CD8-positive, alpha-beta memory T cell (primary cell): Measurements from ENCODE around the gene DCDC2B. TPM values are rescaled to one million over a fixed set of nuclear protein-coding genes. Genes with fewer than 3 reads are reported as not detected.

ENCODE experiments used
- CTCF ChIA-PET: fragments of 350-600 bp; sonication (Branson Sonifier 250); formaldehyde crosslinking; loops from one replicate; lab custom pipeline; 2021; ENCODE audit warnings: antibody characterized with exemption; lab: Charles Lee
- POLR2A ChIA-PET: fragments of 350-600 bp; sonication (Branson Sonifier 250); formaldehyde crosslinking; loops from one replicate; lab custom pipeline; 2021; ENCODE audit warnings: antibody characterized with exemption; lab: Charles Lee
- DNase-seq, 5 donors: peaks; one replicate each; pipeline versions ENCODE4 v3.0.0 to v3.0.0-alpha.2; 2020 to 2022; ENCODE audit warnings: mixed read lengths in 1 of 5
- H3K27ac ChIP-seq: one replicate; pipeline ENCODE4 v1.7.0; 2013; ENCODE audit warnings: low read depth, mild to moderate bottlenecking, low read length, moderate library complexity
- H3K27me3 ChIP-seq: 2 replicates; pipeline ENCODE4 v1.7.0; 2013; ENCODE audit warnings: low read length, mild to moderate bottlenecking; ENCODE audit not compliant: insufficient read depth, poor library complexity, severe bottlenecking
- H3K36me3 ChIP-seq: 2 replicates; pipeline ENCODE4 v1.7.0; 2013; ENCODE audit warnings: mild to moderate bottlenecking, low read length, moderate library complexity; ENCODE audit not compliant: insufficient read depth
- H3K4me1 ChIP-seq: 2 replicates; pipeline ENCODE4 v1.7.0; 2013; ENCODE audit warnings: mild to moderate bottlenecking, low read length, moderate library complexity; ENCODE audit not compliant: insufficient read depth
- H3K4me3 ChIP-seq: 2 replicates; pipeline ENCODE4 v1.7.0; 2013; ENCODE audit warnings: mild to moderate bottlenecking, low read length
- H3K9me3 ChIP-seq: 2 replicates; pipeline ENCODE4 v1.7.0; 2013; ENCODE audit warnings: mild to moderate bottlenecking, low read length
- H3K27ac Mint-ChIP-seq, 8 donors: one replicate each; pipeline ENCODE4 v1.8.0; 2020 to 2021; ENCODE audit warnings: mixed read lengths in 8 of 8, mild to moderate bottlenecking in 6 of 8, inconsistent platforms in 3 of 8, moderate library complexity in 3 of 8
- H3K27me3 Mint-ChIP-seq, 2 donors: one replicate each; pipeline ENCODE4 v1.8.0; 2020 to 2021; ENCODE audit warnings: mixed read lengths in 2 of 2, mild to moderate bottlenecking in 1 of 2, moderate library complexity in 1 of 2
- H3K36me3 Mint-ChIP-seq, 3 donors: one replicate each; pipeline ENCODE4 v1.8.0; 2020 to 2021; ENCODE audit warnings: mixed read lengths in 3 of 3, inconsistent platforms in 1 of 3, mild to moderate bottlenecking in 1 of 3
- H3K4me1 Mint-ChIP-seq, 3 donors: one replicate each; pipeline ENCODE4 v1.8.0; 2020 to 2021; ENCODE audit warnings: mixed read lengths in 3 of 3, inconsistent platforms in 1 of 3, mild to moderate bottlenecking in 1 of 3
- H3K4me3 Mint-ChIP-seq, 7 donors: one replicate each; pipeline ENCODE4 v1.8.0; 2020 to 2021; ENCODE audit warnings: mixed read lengths in 7 of 7, mild to moderate bottlenecking in 6 of 7, moderate library complexity in 4 of 7, inconsistent platforms in 2 of 7
- H3K9me3 Mint-ChIP-seq, 5 donors: one replicate each; pipeline ENCODE4 v1.8.0; 2020 to 2022; ENCODE audit warnings: mixed read lengths in 5 of 5, mild to moderate bottlenecking in 3 of 5, moderate library complexity in 2 of 5, inconsistent platforms in 1 of 5
- polyA plus RNA-seq: library from polyadenylated mRNA; unstranded; fragments of 300-500 nt; fragmentation: Illumina TruSeq; gene quantifications from one replicate; pipeline ENCODE4 v1.2.3, GENCODE V29; 2021
- total RNA-seq, 2 experiments: library from RNA; stranded (reverse); gene quantifications; one replicate each; pipeline ENCODE4 v1.2.3, GENCODE V29; 2021

The DCDC2B gene
- total and polyA plus RNA-seq, 3 experiments from 2014 or later = 0.11 to 0.13 TPM; not detected in 1

DNA sequence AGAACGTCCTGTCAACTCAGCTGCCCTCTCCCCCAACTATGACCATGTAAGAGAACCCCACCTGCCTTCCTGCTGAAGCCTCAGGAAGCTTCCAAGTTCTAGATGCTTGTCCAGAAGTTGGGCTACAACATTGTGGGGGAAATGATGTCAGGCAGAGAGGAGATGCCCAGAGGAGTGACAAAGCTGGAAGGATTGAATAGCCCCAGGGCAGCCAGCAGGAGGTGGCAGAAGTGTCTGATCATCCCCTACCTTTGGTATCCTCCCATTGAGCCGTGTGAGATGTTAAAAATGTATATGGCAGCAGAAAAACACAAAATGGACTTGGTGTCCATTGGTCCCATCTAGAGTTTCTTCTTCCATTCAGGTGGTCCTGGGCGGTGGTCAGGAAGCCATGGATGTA lies 19.9 kb downstream of the DCDC2B start:
- Mint-ChIP-seq H3K4me3 (no peak overlapping the region), H3K9me3 (no peaks in the 10 kb centered on the region), H3K4me1 (peaks cover 12 to 21% (median 20%) of the 10 kb centered on the region in 3 donors), H3K36me3 (peaks cover 5 to 66% (median 18%) of the 10 kb centered on the region in 3 donors), H3K27me3 (no peaks in the 10 kb centered on the region), H3K27ac (peak overlapping the region in 6 of 8 donors; percentile 6 to 54 (median 24))
- Histone ChIP-seq H3K4me1 (peaks cover 7% of the 10 kb centered on the region), H3K27me3 (no peaks in the 10 kb centered on the region), H3K9me3 (no peaks in the 10 kb centered on the region), H3K4me3 (no peak overlapping the region), H3K27ac (no peak overlapping the region), H3K36me3 (peaks cover 35% of the 10 kb centered on the region)
- DNase-seq = no peak
- POLR2A ChIA-PET = interaction anchor here (1.3 kb wide), 1 partner anchor 46 kb away, joined by 4 read pairs; no protein-coding TSS in a partner anchor
- CTCF ChIA-PET = interaction anchor here (1.3 to 3.7 kb wide), 3 partner anchors 12 to 20 kb away, joined by 4 to 27 read pairs (median 9); no protein-coding TSS in a partner anchor

GRCh38 chr1:32231843-32232432 lies 23.0 kb downstream of the DCDC2B start:
- Histone ChIP-seq H3K27me3 (no peaks in the 10 kb centered on the region), H3K4me3 (no peak overlapping the region), H3K4me1 (no peaks in the 10 kb centered on the region), H3K9me3 (no peaks in the 10 kb centered on the region), H3K36me3 (peaks cover 23% of the 10 kb centered on the region), H3K27ac (no peak overlapping the region)
- Mint-ChIP-seq H3K4me3 (no peak overlapping the region), H3K27me3 (no peaks in the 10 kb centered on the region), H3K36me3 (peaks cover 5 to 46% (median 14%) of the 10 kb centered on the region in 3 donors), H3K4me1 (peaks cover 4 to 13% (median 5%) of the 10 kb centered on the region in 3 donors), H3K9me3 (no peaks in the 10 kb centered on the region), H3K27ac (peak overlapping the region in 2 of 8 donors; percentile 39 to 61)
- no peak for DNase-seq
- ChIA-PET CTCF (interaction anchor here (1.2 to 2.5 kb wide), 3 partner anchors 9 to 16 kb away, joined by 3 to 8 read pairs (median 4); no protein-coding TSS in a partner anchor), POLR2A (no interaction called here)

DNA sequence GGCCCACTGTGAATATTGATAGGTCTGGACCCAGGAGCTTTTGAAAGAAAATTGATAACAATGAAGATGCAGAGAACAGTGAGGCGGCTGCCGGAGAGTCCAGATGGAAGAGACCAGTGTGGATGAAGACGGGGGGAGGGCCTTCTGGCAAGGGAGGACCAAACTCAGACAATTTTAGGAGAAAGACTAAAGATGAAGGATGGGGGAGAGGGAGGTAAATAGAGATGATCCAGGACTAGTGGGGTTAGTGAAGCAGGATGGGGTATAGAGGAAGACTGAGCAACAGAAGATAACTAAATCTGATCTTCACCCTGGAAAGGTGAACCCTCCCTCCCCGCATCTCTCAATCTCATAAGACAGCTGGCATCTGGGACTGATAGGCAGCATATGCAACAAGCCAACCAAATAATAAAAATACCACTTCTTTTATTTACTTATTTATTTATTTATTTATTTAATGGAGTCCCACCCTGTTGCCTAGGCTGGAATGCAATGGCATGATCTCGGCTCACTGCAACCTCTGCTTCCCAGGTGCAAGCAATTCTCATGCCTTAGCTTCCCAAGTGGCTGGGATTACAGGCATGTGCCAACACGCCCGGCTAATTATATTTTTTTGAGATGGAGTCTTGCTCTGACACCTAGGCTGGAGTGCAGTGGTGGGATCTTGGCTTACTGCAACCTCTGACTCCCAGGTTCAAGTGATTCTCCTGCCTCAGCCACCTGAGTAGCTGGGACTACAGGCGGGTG lies 23.8 kb downstream of the DCDC2B start:
- no peak for DNase-seq
- no peak overlapping the region for H3K27ac ChIP-seq
- Mint-ChIP-seq H3K4me3 (no peak overlapping the region), H3K36me3 (peaks cover 5 to 39% (median 10%) of the 10 kb centered on the region in 3 donors), H3K4me1 (peaks cover 1 to 12% (median 3%) of the 10 kb centered on the region in 3 donors), H3K27me3 (no peaks in the 10 kb centered on the region), H3K9me3 (no peaks in the 10 kb centered on the region), H3K27ac (peak overlapping the region in 2 of 8 donors; percentile 39 to 48)
- CTCF ChIA-PET = interaction anchor here (1.9 to 2.5 kb wide), 2 partner anchors 8 to 16 kb away, joined by 4 to 8 read pairs; no protein-coding TSS in a partner anchor
- H3K4me3 ChIP-seq = no peak overlapping the region
- no peaks in the 10 kb centered on the region for H3K9me3 ChIP-seq
- peaks cover 18% of the 10 kb centered on the region for H3K36me3 ChIP-seq
- no peaks in the 10 kb centered on the region for H3K27me3 ChIP-seq
- POLR2A ChIA-PET = interaction anchor here (0.6 kb wide), 1 partner anchor 105 kb away, joined by 7 read pairs; no protein-coding TSS in a partner anchor
- no peaks in the 10 kb centered on the region for H3K4me1 ChIP-seq

GRCh38 chr1:32234792-32235191 lies 25.9 kb downstream of the DCDC2B start:
- H3K4me3 ChIP-seq = no peak overlapping the region
- no peaks in the 10 kb centered on the region for H3K27me3 ChIP-seq
- H3K27me3 Mint-ChIP-seq = no peaks in the 10 kb centered on the region
- POLR2A ChIA-PET = interaction anchor here (0.6 kb wide), 1 partner anchor 39 kb away, joined by 3 read pairs; no protein-coding TSS in a partner anchor
- no peak overlapping the region for H3K4me3 Mint-ChIP-seq
- no peak overlapping the region for H3K27ac ChIP-seq
- peaks cover under 1% of the 10 kb centered on the region for H3K4me1 ChIP-seq
- H3K36me3 ChIP-seq = peaks cover 7% of the 10 kb centered on the region
- H3K9me3 Mint-ChIP-seq = no peaks in the 10 kb centered on the region
- DNase-seq = no peak
- peaks cover 0 to 5% (median 3%) of the 10 kb centered on the region in 3 donors for H3K4me1 Mint-ChIP-seq
- no peak overlapping the region for H3K27ac Mint-ChIP-seq
- CTCF ChIA-PET = interaction anchor here (1.2 to 7.2 kb wide), 3 partner anchors 14 to 19 kb away, joined by 5 to 77 read pairs (median 6); partner anchors contain the start of genes FAM167B and LCK
- peaks cover 0 to 22% (median 0%) of the 10 kb centered on the region in 3 donors for H3K36me3 Mint-ChIP-seq
- no peaks in the 10 kb centered on the region for H3K9me3 ChIP-seq

- no peaks in the 10 kb centered on the region for H3K27me3 ChIP-seq
- Mint-ChIP-seq H3K27ac (peak overlapping the region in 2 of 8 donors; percentile 68 to 89), H3K4me3 (peak overlapping the region; percentile 89 to 94 (median 92)), H3K27me3 (no peaks in the 10 kb centered on the region), H3K9me3 (no peaks in the 10 kb centered on the region), H3K4me1 (peaks cover 5 to 32% (median 6%) of the 10 kb centered on the region in 3 donors), H3K36me3 (peaks cover 0 to 2% (median 0%) of the 10 kb centered on the region in 3 donors)
- no peaks in the 10 kb centered on the region for H3K36me3 ChIP-seq
- no peak overlapping the region for H3K27ac ChIP-seq
- ChIA-PET POLR2A (interaction anchor here (0.6 to 2.6 kb wide), 4 partner anchors 35 to 96 kb away, joined by 3 to 17 read pairs (median 6); partner anchors contain the start of genes HDAC1 and MARCKSL1), CTCF (interaction anchor here (1.4 to 7.2 kb wide), 7 partner anchors 10 to 133 kb away, joined by 4 to 77 read pairs (median 9); partner anchors contain the start of genes FAM167B, HDAC1 and LCK)
- H3K4me3 ChIP-seq = no peak overlapping the region
- no peaks in the 10 kb centered on the region for H3K9me3 ChIP-seq
- peaks cover 16% of the 10 kb centered on the region for H3K4me1 ChIP-seq
- DNase-seq = no peak
Measured at GRCh38 chr1:32239337-32239736, 30.4 kb downstream of the DCDC2B start.

GRCh38 chr1:32239790-32240139 lies 30.9 kb downstream of the DCDC2B start:
- peak overlapping the region in 2 of 8 donors; percentile 71 to 88 for H3K27ac Mint-ChIP-seq
- no peaks in the 10 kb centered on the region for H3K27me3 Mint-ChIP-seq
- H3K4me3 ChIP-seq = peak overlapping the region; percentile 96
- peaks cover 5 to 32% (median 6%) of the 10 kb centered on the region in 3 donors for H3K4me1 Mint-ChIP-seq
- no peaks in the 10 kb centered on the region for H3K9me3 Mint-ChIP-seq
- H3K27me3 ChIP-seq = no peaks in the 10 kb centered on the region
- no peaks in the 10 kb centered on the region for H3K9me3 ChIP-seq
- no peak overlapping the region for H3K27ac ChIP-seq
- DNase-seq = no peak
- H3K36me3 Mint-ChIP-seq = peaks cover 0 to 2% (median 0%) of the 10 kb centered on the region in 3 donors
- no peaks in the 10 kb centered on the region for H3K36me3 ChIP-seq
- ChIA-PET CTCF (interaction anchor here (0.7 to 7.2 kb wide), 21 partner anchors 8 to 138 kb away, joined by 3 to 77 read pairs (median 5); partner anchors contain the start of genes CCDC28B, FAM167B, HDAC1 and LCK), POLR2A (interaction anchor here (0.6 to 2.6 kb wide), 9 partner anchors 9 to 96 kb away, joined by 3 to 31 read pairs (median 4); partner anchors contain the start of genes CCDC28B, HDAC1, LCK and MARCKSL1)
- H3K4me3 Mint-ChIP-seq = peak overlapping the region; percentile 89 to 94 (median 92)
- peaks cover 16% of the 10 kb centered on the region for H3K4me1 ChIP-seq

DNA sequence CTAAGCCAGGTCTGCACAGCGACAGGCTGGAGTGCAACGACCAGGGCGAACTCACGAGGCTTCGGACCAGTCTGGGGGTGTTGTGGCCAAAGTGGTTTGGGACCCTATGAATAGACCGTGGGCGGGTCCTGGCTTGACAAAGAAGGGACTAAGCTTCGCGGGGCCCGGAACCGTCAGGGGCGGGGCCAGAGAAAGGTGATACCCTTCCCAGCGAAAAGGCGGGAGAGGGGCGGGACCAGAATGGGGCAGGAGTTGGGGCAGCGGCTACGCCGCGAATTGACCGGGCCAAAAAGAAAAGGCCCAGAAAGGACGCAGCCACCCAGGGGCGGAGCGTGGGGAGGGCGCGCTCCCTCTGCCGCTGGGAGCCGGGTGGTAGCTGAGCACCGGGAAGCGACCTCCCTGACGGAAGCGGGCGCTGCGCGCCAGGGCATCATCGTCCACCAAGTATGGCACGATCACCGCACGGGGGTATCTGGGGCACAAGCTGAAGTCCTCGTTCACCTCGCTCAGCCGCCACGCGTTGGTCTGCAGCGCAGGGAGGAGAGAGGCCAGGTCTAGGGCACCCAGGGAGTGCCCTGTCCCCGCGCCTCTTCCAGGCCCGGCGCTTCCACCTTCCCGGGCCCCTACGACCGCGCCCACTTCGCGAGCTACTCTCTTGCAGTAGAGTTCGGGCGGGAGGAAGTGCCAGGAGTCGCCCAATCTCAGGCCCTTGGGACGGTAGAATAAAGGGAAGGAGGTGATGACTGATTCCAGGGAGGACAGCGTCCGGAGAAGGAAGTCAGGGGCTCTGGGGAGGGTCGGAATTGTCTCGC lies 31.5 kb downstream of the DCDC2B start:
- DNase-seq = peak; percentile 58 to 76 (median 62)
- Histone ChIP-seq H3K4me1 (peaks cover 16% of the 10 kb centered on the region), H3K9me3 (no peaks in the 10 kb centered on the region), H3K36me3 (no peaks in the 10 kb centered on the region), H3K4me3 (peak overlapping the region; percentile 96), H3K27ac (peak overlapping the region; percentile 24), H3K27me3 (no peaks in the 10 kb centered on the region)
- no peaks in the 10 kb centered on the region for H3K27me3 Mint-ChIP-seq
- H3K27ac Mint-ChIP-seq = peak overlapping the region in 7 of 8 donors; percentile 56 to 88 (median 80)
- CTCF ChIA-PET = interaction anchor here (0.7 to 7.2 kb wide), 35 partner anchors 8 to 137 kb away, joined by 3 to 77 read pairs (median 4); partner anchors contain the start of genes CCDC28B, FAM167B, HDAC1 and IQCC
- H3K4me3 Mint-ChIP-seq = peak overlapping the region; percentile 89 to 94 (median 92)
- H3K9me3 Mint-ChIP-seq = no peaks in the 10 kb centered on the region
- POLR2A ChIA-PET = interaction anchor here (0.5 to 2.6 kb wide), 16 partner anchors 8 to 143 kb away, joined by 3 to 31 read pairs (median 4); partner anchors contain the start of genes CCDC28B, HDAC1, LCK and MARCKSL1
- H3K4me1 Mint-ChIP-seq = peaks cover 5 to 32% (median 6%) of the 10 kb centered on the region in 3 donors
- peaks cover 0 to 2% (median 0%) of the 10 kb centered on the region in 3 donors for H3K36me3 Mint-ChIP-seq
